ENCODE data around the gene FAM76A.

GRCh38 chr1:27759236-27759635, 33.5 kb downstream of the FAM76A start:
- TF ChIP-seq, protein P1, sequence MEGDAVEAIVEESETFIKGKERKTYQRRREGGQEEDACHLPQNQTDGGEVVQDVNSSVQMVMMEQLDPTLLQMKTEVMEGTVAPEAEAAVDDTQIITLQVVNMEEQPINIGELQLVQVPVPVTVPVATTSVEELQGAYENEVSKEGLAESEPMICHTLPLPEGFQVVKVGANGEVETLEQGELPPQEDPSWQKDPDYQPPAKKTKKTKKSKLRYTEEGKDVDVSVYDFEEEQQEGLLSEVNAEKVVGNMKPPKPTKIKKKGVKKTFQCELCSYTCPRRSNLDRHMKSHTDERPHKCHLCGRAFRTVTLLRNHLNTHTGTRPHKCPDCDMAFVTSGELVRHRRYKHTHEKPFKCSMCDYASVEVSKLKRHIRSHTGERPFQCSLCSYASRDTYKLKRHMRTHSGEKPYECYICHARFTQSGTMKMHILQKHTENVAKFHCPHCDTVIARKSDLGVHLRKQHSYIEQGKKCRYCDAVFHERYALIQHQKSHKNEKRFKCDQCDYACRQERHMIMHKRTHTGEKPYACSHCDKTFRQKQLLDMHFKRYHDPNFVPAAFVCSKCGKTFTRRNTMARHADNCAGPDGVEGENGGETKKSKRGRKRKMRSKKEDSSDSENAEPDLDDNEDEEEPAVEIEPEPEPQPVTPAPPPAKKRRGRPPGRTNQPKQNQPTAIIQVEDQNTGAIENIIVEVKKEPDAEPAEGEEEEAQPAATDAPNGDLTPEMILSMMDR (conservative IDR thresholded peaks at IDR 0.05): no peak
- TF ChIP-seq EZH2 (IDR thresholded peaks at IDR 0.05; ENCODE audit: low read depth): no peak

Measured in PC-9 (cell line).